Heart right ventricle (tissue), 16 donors: ENCODE measurements around the gene TAAR2. TPM values are rescaled to one million over a fixed set of nuclear protein-coding genes. Genes with fewer than 3 reads are reported as not detected.

Source experiments
- ATAC-seq, 8 donors: fragments of 200-7000 bp; cut with Tn5 transposase; one replicate each; pipeline ENCODE4 v1.9.1; 2020; ENCODE audit warnings: mild to moderate bottlenecking in 8 of 8, moderate library complexity in 8 of 8, moderate number of reproducible peaks in 1 of 8
- DNase-seq, 2 donors: peaks; one replicate each; pipeline ENCODE4 v3.0.0-alpha.2; 2020
- H3K27ac ChIP-seq, 10 donors: fragments of 200-600 bp; sonication (generic) in 2 of 10; one replicate each; pipeline versions ENCODE4 v1.5.0 to v1.8.0; 2020 to 2022; ENCODE audit warnings: mild to moderate bottlenecking in 3 of 10
- H3K27me3 ChIP-seq, 7 donors: fragments of 200-600 bp; one replicate each; pipeline ENCODE4 v1.8.0; 2021 to 2022; ENCODE audit warnings: mild to moderate bottlenecking in 2 of 7
- H3K36me3 ChIP-seq, 9 donors: fragments of 200-600 bp; sonication (generic) in 1 of 9; one replicate each; pipeline versions ENCODE4 v1.5.0 to v1.8.0; 2020 to 2022; ENCODE audit warnings: mild to moderate bottlenecking in 2 of 9
- H3K4me1 ChIP-seq, 9 donors: fragments of 200-600 bp; sonication (generic) in 1 of 9; one replicate each; pipeline versions ENCODE4 v1.5.0 to v1.8.0; 2020 to 2022; ENCODE audit warnings: mild to moderate bottlenecking in 4 of 9
- H3K4me3 ChIP-seq, 10 donors: fragments of 200-600 bp; sonication (generic) in 2 of 10; one replicate each; pipeline versions ENCODE4 v1.5.0 to v1.8.0; 2020 to 2022; ENCODE audit warnings: mild to moderate bottlenecking in 7 of 10, moderate library complexity in 2 of 10
- H3K9me3 ChIP-seq, 11 donors: fragments of 200-600 bp in 10 of 11; sonication (generic) in 2 of 11; one replicate each; pipeline versions ENCODE4 v1.5.0 to v1.8.0; 2013 to 2022; ENCODE audit warnings: mild to moderate bottlenecking in 2 of 11, control low read depth in 1 of 11, moderate library complexity in 1 of 11
- WGBS, 2 donors: extraction: QIAGEN DNeasy Blood & Tissue Kit; methylation state at CpG; one replicate each; pipeline ENCODE4 v1.1.7; 2013; ENCODE audit warnings: inconsistent platforms in 1 of 2; 5-methylcytosine and 5-hydroxymethylcytosine counted together
- intact Hi-C, 10 donors: fragments of 100-400 bp; cut with DNase I; formaldehyde crosslinking; loops; one replicate each; pipeline versions ENCODE4 v1.11.1 to v1.14.2; 2022
- polyA plus RNA-seq, 2 donors: library from polyadenylated mRNA; stranded (reverse); fragments of 200-250 nt; gene quantifications; one replicate each; pipeline ENCODE4 v1.2.3, GENCODE V29; 2013
- total RNA-seq, 10 donors: library from RNA; stranded (reverse); fragmentation: NEBNext Ultra II Directional in 3 of 10; extraction: Animal tissue kit (Norgen Biotek cat#: 25700) in 3 of 10; gene quantifications; one replicate each; pipeline versions ENCODE4 v1.2.1 to v1.2.4, GENCODE V29; 2021 to 2023
- TF ChIP-seq, protein P1 (sequence below), 9 donors: fragments of 200-600 bp; sonication (generic) in 2 of 9; IDR thresholded peaks; one replicate each; pipeline versions ENCODE4 v1.5.0 to v1.8.0; 2021 to 2022; ENCODE audit warnings: antibody characterized with exemption in 9 of 9, mild to moderate bottlenecking in 5 of 9, moderate library complexity in 1 of 9
- donor health status: Arrhythmogenic right ventricular cardiomyopathy.
- donor health status: ischemic (EF 13 %, LVEDD 7.1; RV severe dilation, severe dysfunction).
- donor health status: healthy with polysubstance abuse.
- donor health status: DM: no; HTN: yes; CAD: no.
- donor health status: DM: no; HTN: no; CAD: no.
- donor health status: ischemic (EF 25% LVEDD 6.9; RV normal size, moderate dysfunction).
- donor health status: ischemic (EF 25% LVEDD 5.7; RV mildly dilated, moderate dysfunction).
- donor health status: healthy.
- donor health status: DM: yes; HTN: yes; CAD: no.
- donor health status: Ischemic cardiomyopathy.
- donor health status: ischemic (EF 35%, LVEDD 5.7; RV mildly dilated, moderate dysfunction).
- donor health status: nonischemic (EF 11% LVEDD 7.7; RV severe dilation, severe dysfunction).
- donor health status: DM: yes; HTN: yes; CAD: no.
- donor health status: PGD.
- donor health status: ischemic (EF 29% LVEDD 5.4; RV normal size, mild dysfunction).
- donor health status: nonischemic (EF 23%, LVEDD 6.1; RV moderate dilation, normal function).

TAAR2 gene
- total and polyA plus RNA-seq, 12 donors: not detected

DNA sequence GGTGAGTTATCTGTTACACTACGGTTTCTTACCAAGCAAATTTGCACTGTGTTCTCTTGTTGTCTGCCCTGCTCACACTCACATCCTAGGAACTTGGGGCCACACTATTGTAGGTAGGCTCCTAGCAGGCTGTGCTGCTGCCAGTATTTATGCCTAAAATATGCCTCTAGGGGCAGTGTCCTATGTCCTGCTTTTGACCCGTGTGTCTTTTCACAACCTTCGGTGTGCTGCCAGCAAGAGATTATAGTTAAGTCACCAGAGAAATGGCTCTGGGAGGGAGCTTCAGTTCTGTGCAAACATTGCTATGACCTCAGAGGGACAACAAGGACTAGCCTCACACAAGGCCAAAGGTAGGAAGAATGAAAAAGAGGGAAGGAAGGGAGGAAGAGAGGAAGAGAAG lies 25.6 kb downstream of the TAAR2 start:
- intact Hi-C loops: no loop called here
- H3K4me1 ChIP-seq: no peaks in the 10 kb centered on the region
- no peak for DNase-seq

DNA sequence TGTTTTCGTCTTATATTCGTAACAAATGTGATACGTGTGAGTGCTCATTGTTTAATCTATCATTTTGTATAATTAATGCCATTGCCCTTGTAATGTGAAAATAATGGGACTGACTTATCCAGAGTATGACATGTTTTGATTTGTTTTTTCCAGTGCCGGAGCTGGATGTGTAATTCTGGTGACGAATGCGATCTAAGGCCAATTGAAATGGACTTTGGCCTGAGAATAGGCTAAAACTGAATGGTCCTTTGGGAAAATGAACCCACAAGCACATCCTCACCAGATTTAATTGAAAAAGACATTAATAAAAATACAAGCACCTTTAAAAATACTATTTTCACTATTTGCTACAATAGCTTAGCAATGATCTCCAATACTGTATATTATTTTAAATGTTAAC lies 27.9 kb downstream of the TAAR2 start:
- WGBS, 2 donors: 67 to 93% methylated on average over 6 of the region's 6 CpGs
- intact Hi-C loops: no loop called here
- Histone ChIP-seq H3K36me3 (no peaks in the 10 kb centered on the region), H3K4me3 (no peak overlapping the region), H3K27ac (no peak overlapping the region), H3K9me3 (no peaks in the 10 kb centered on the region), H3K4me1 (no peaks in the 10 kb centered on the region), H3K27me3 (peaks cover 0 to 14% (median 7%) of the 10 kb centered on the region in 7 donors)
- TF ChIP-seq, protein P1, sequence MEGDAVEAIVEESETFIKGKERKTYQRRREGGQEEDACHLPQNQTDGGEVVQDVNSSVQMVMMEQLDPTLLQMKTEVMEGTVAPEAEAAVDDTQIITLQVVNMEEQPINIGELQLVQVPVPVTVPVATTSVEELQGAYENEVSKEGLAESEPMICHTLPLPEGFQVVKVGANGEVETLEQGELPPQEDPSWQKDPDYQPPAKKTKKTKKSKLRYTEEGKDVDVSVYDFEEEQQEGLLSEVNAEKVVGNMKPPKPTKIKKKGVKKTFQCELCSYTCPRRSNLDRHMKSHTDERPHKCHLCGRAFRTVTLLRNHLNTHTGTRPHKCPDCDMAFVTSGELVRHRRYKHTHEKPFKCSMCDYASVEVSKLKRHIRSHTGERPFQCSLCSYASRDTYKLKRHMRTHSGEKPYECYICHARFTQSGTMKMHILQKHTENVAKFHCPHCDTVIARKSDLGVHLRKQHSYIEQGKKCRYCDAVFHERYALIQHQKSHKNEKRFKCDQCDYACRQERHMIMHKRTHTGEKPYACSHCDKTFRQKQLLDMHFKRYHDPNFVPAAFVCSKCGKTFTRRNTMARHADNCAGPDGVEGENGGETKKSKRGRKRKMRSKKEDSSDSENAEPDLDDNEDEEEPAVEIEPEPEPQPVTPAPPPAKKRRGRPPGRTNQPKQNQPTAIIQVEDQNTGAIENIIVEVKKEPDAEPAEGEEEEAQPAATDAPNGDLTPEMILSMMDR (IDR thresholded peaks at IDR 0.05): no peak
- no peak for DNase-seq
- ATAC-seq: no peak

More for the DNA sequence above, 25.6 kb downstream of the TAAR2 start:
- Histone ChIP-seq H3K9me3 (no peaks in the 10 kb centered on the region), H3K36me3 (no peaks in the 10 kb centered on the region), H3K27ac (no peak overlapping the region), H3K4me3 (no peak overlapping the region), H3K27me3 (peaks cover 0 to 10% (median 7%) of the 10 kb centered on the region in 7 donors)
- TF ChIP-seq, protein P1 (IDR thresholded peaks at IDR 0.05): no peak
- ATAC-seq: no peak
- 29 to 37% methylated on average over 3 of the region's 3 CpGs for WGBS, 2 donors

DNA sequence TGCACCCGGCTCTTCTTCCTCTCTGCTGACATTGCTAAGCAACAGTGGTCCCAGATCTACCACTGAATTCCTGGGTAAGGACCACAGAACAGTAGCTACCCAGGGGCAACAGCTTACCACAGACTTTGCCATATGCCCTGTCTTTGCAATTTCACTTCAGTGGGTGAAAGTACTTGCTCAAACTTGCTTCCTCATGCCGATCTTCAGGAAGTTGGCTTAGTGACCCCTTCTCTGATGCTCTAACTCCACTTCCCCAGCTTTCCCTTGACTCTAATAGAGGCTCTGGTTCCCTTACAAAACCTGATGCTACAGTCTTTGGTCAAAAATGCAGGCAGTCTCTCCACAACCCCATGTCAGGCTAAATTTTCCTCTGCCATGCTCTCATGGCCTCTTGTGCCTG lies 31.2 kb downstream of the TAAR2 start:
- Histone ChIP-seq H3K9me3 (no peaks in the 10 kb centered on the region), H3K36me3 (no peaks in the 10 kb centered on the region), H3K4me1 (no peaks in the 10 kb centered on the region), H3K4me3 (no peak overlapping the region), H3K27me3 (peaks cover 0 to 13% (median 0%) of the 10 kb centered on the region in 7 donors), H3K27ac (no peak overlapping the region)
- TF ChIP-seq, protein P1 (IDR thresholded peaks at IDR 0.05): no peak
- 59 to 71% methylated on average over 2 of the region's 2 CpGs for WGBS, 2 donors
- intact Hi-C loops: no loop called here
- ATAC-seq (no peak), DNase-seq (no peak)

DNA sequence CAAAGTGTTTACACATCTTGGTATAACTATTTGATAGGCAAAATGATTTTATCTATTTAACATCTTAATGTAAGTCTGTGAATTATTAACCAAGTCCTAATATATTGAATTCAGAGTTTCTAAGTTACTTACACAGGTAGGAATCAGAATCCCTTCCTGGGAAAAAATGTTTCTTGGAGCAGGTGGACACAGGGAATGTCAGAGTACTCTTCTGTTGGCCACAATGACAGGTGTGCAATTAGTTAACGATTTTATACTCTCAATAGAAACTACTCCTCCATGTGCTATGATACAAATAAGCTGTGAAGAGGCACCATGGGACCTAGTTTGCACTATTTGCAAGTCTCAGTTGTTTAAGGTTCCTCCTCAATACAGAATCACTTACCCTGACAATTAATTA lies 33.7 kb downstream of the TAAR2 start:
- H3K27ac ChIP-seq: no peak overlapping the region
- H3K4me1 ChIP-seq: no peaks in the 10 kb centered on the region
- TF ChIP-seq, protein P1 (IDR thresholded peaks at IDR 0.05): no peak
- peaks cover 0 to 13% (median 0%) of the 10 kb centered on the region in 7 donors for H3K27me3 ChIP-seq
- WGBS, 2 donors: 73 to 76% methylated on average over 1 of the region's 1 CpG
- no peak overlapping the region for H3K4me3 ChIP-seq
- no peaks in the 10 kb centered on the region for H3K9me3 ChIP-seq
- intact Hi-C loops: no loop called here
- DNase-seq: no peak
- H3K36me3 ChIP-seq: no peaks in the 10 kb centered on the region
- no peak for ATAC-seq
